HFFc6 (cell line): ENCODE results near the gene IL31. TPM values are rescaled to one million over a fixed set of nuclear protein-coding genes. Genes with fewer than 3 reads are reported as not detected.
A peak's percentile ranks its signal among the peaks of the same experiment; 100 is the strongest.

Experiments used
- DNase-seq: peaks from one replicate; pipeline ENCODE4 v3.0.0-alpha.2; 2018
- H3K27ac Mint-ChIP-seq: 2 replicates; pipeline ENCODE4 v1.8.0; 2020; ENCODE audit warnings: mild to moderate bottlenecking, mixed read lengths
- H3K27me3 Mint-ChIP-seq: 2 replicates; pipeline ENCODE4 v1.8.0; 2021; ENCODE audit warnings: mild to moderate bottlenecking, moderate library complexity, mixed read lengths; ENCODE audit not compliant: insufficient read depth
- H3K36me3 Mint-ChIP-seq: 2 replicates; pipeline ENCODE4 v1.8.0; 2021; ENCODE audit warnings: low read depth, mixed read lengths
- H3K4me1 Mint-ChIP-seq: 2 replicates; pipeline ENCODE4 v1.8.0; 2020; ENCODE audit warnings: low read depth, mixed read lengths
- H3K4me3 Mint-ChIP-seq: 2 replicates; pipeline ENCODE4 v1.8.0; 2020; ENCODE audit warnings: mild to moderate bottlenecking, moderate library complexity, mixed read lengths
- H3K9me3 Mint-ChIP-seq: 2 replicates; pipeline ENCODE4 v1.8.0; 2020; ENCODE audit warnings: mild to moderate bottlenecking, mixed read lengths
- total RNA-seq, 6 experiments: library from RNA; stranded (reverse); fragmentation: NEBNext Ultra II Directional; extraction: Animal tissue kit (Norgen Biotek cat#: 25700); gene quantifications; 2 replicates in 1 of 6; 3 replicates in 5 of 6; pipeline ENCODE4 v1.2.3, GENCODE V29; 2021
- TF ChIP-seq, protein P1 (sequence below): fragments of 200-600 bp; sonication (generic); IDR thresholded peaks from 2 replicates; pipeline ENCODE4 v1.5.0; 2021; ENCODE audit warnings: antibody characterized with exemption, mild to moderate bottlenecking

IL31 gene
- total RNA-seq, 6 experiments from 2014 or later = not detected

DNA sequence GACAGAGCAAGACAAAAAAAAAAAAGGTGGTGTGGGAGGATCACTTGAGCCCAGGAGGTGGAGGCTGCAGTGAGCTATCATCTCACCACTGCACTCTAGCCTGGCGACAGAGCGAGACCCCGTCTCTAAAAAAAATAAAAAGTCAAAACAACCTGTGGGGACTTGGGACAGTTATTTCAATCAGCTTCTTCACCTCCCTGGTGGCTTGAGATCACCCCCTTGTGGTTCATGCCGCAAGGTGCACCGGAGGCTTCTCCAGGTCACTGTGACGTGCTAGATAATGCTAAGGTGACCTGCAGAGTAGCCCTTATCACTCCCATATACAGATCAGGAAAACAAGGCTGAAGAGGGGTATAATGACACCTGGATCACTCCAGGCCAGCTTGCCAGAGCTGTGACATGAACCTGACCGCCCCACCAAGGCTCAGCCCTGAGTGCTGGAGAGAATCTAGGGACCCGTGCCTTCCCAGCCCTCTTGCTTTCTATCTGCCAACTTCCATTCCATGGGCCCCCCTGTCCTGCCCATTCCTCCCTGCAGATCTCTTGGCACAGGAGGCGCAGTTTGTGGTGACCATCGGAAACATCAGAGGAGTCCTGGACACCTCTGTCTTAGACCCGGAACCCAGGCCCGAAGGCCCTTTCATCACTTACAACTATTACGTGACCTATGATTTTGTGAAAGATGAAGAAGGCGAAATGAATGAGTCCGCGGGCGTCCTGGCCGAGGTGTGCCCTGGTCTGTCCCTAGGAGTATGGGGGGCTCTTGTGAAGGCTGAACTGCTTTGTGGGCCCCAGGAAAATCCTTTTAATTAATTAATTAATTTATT is 17.0 kb upstream of the IL31 start:
- DNase-seq = peak; percentile 48
- Mint-ChIP-seq H3K4me3 (no peak overlapping the region), H3K27me3 (peaks cover 21% of the 10 kb centered on the region), H3K36me3 (peaks cover 13% of the 10 kb centered on the region), H3K4me1 (peaks cover 5% of the 10 kb centered on the region), H3K9me3 (peaks cover 16% of the 10 kb centered on the region), H3K27ac (no peak overlapping the region)
- TF ChIP-seq, protein P1, sequence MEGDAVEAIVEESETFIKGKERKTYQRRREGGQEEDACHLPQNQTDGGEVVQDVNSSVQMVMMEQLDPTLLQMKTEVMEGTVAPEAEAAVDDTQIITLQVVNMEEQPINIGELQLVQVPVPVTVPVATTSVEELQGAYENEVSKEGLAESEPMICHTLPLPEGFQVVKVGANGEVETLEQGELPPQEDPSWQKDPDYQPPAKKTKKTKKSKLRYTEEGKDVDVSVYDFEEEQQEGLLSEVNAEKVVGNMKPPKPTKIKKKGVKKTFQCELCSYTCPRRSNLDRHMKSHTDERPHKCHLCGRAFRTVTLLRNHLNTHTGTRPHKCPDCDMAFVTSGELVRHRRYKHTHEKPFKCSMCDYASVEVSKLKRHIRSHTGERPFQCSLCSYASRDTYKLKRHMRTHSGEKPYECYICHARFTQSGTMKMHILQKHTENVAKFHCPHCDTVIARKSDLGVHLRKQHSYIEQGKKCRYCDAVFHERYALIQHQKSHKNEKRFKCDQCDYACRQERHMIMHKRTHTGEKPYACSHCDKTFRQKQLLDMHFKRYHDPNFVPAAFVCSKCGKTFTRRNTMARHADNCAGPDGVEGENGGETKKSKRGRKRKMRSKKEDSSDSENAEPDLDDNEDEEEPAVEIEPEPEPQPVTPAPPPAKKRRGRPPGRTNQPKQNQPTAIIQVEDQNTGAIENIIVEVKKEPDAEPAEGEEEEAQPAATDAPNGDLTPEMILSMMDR = peak; percentile 85

DNA sequence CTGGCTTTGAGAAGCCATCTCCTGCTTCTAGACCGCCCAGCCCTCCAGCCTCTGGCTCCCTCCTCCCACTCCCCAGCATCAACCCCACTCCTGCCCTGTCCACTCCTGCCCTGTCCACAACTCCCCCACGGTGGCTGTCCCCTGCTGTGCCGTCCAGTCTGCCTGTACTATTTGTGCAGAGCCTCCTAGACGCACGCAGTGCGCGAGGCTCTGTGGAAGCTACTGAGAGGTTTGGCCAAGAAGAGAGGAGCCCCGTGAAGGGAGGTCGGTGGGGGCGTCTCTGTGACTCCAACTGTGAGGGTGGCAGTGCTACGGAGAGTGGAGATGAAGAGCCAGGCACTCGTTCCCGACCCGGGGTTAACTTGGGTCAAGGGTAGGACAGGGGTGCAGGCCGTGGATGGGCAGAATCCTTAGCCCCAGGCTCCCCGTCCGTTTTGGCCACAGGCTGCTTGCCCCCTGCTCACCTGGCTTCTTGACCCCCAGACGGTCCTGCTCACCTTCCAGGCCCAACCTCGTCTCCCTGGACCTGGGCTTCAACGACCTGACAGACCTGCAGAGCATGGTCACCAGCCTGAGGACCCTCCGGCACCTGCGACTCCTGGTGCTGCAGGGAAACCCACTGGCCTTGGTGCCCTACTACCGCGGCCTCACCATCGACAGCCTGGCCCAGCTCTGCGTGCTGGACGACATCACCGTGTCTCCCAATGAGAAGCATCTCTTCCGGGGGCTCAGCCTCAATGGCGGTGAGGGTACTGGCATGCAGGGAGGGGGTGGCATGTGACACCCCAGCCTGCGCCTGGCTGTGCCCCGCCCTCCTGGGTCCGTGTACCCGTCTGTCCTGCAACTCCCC is 15.8 kb upstream of the IL31 start:
- peaks cover 5% of the 10 kb centered on the region; the same call in 1 of the 2 replicates for H3K4me1 Mint-ChIP-seq
- H3K27ac Mint-ChIP-seq = no peak overlapping the region
- no peak overlapping the region for H3K4me3 Mint-ChIP-seq

DNA sequence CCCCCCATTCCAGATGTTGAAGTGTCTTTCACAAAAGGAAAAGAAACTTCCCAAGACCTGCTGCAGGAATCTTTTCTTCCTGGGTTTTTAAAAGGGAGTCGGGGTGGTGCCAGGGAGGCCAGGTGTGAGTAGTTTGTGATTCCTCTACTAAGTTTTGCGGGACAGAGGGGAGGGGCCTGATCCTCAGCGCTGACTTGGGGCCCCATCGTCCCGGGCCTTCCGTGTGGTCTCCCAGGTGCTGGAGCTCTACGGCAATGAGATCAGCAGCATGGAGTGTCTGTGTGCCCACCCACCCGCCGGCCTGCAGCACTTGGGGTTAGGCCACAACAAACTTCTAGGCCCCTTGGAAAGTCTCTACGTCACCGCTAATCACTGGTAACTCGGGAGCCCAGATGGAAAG is 13.4 kb upstream of the IL31 start:
- DNase-seq = no peak
- H3K9me3 Mint-ChIP-seq = no peaks in the 10 kb centered on the region
- H3K36me3 Mint-ChIP-seq = no peaks in the 10 kb centered on the region
- H3K27ac Mint-ChIP-seq = no peak overlapping the region
- no peak overlapping the region for H3K4me3 Mint-ChIP-seq
- no peaks in the 10 kb centered on the region for H3K4me1 Mint-ChIP-seq
- TF ChIP-seq, protein P1 = no peak
- peaks cover 19% of the 10 kb centered on the region for H3K27me3 Mint-ChIP-seq

More for the DNA sequence above, 15.8 kb upstream of the IL31 start:
- no peak for DNase-seq
- peaks cover 22% of the 10 kb centered on the region for H3K27me3 Mint-ChIP-seq
- TF ChIP-seq, protein P1 = no peak
- peaks cover 4% of the 10 kb centered on the region for H3K9me3 Mint-ChIP-seq
- peaks cover under 1% of the 10 kb centered on the region; the same call in 1 of the 2 replicates for H3K36me3 Mint-ChIP-seq

DNA sequence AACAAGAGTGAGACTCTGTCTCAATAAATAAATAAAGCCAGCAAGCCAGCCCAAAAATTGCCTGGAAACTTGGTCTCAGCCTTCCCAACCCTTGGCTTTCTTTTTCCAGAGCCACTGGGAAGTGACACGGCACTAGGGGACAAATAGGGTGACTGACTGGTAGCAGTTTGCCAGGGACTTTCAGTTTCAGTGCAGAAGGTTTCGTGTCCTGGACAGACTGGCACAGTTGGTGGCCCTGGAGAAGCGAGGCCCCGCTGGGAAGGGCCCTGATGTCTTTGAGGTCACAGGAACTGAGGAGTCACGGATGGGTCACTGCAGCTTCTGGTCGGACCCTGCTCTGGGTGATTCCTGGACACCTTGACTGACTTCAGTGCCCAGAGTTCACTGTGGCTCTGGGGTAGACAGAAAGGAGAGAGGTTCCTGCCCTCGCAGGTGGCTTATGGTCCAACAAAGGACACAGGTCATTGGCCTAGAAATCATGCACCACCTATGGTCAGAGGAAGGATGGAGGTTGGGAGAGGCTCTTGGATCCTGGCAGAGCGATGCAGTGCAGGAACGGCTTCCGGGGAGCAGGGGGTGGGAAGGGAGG is 11.6 kb upstream of the IL31 start:
- DNase-seq = no peak
- H3K36me3 Mint-ChIP-seq = no peaks in the 10 kb centered on the region
- H3K27me3 Mint-ChIP-seq = peaks cover 4% of the 10 kb centered on the region; the same call in 1 of the 2 replicates

DNA sequence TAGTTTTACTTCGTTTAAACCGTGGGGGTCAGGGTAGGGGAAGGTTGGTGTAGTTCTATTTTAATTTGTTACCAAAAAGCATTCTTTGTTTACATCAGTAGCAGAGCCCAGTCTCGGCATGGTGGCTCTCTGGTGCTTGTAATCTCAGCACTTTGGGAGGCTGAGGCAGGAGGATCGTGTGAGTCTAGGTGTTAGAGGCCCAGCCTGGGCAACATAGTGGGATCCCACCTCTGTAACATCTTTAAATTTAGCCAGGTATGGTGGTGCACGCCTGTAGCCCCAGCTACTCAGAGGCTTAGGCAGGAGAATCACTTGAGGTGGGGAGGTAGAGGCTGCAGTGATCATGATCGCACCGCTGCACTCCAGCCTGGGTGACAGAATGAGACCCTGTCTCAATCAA is 11.1 kb upstream of the IL31 start:
- TF ChIP-seq, protein P1 = no peak
- peaks cover 9% of the 10 kb centered on the region for H3K4me1 Mint-ChIP-seq
- H3K27ac Mint-ChIP-seq = no peak overlapping the region
- H3K4me3 Mint-ChIP-seq = no peak overlapping the region
- no peak for DNase-seq
- peaks cover 4% of the 10 kb centered on the region; the same call in 1 of the 2 replicates for H3K27me3 Mint-ChIP-seq
- no peaks in the 10 kb centered on the region for H3K9me3 Mint-ChIP-seq
- no peaks in the 10 kb centered on the region for H3K36me3 Mint-ChIP-seq

More for the DNA sequence above, 11.6 kb upstream of the IL31 start:
- H3K27ac Mint-ChIP-seq = no peak overlapping the region
- H3K4me1 Mint-ChIP-seq = peaks cover 4% of the 10 kb centered on the region
- no peak overlapping the region for H3K4me3 Mint-ChIP-seq
- H3K9me3 Mint-ChIP-seq = no peaks in the 10 kb centered on the region
- TF ChIP-seq, protein P1 = no peak
